ENCODE results near the gene SLC35B1.

SLC35B1 gene

DNA sequence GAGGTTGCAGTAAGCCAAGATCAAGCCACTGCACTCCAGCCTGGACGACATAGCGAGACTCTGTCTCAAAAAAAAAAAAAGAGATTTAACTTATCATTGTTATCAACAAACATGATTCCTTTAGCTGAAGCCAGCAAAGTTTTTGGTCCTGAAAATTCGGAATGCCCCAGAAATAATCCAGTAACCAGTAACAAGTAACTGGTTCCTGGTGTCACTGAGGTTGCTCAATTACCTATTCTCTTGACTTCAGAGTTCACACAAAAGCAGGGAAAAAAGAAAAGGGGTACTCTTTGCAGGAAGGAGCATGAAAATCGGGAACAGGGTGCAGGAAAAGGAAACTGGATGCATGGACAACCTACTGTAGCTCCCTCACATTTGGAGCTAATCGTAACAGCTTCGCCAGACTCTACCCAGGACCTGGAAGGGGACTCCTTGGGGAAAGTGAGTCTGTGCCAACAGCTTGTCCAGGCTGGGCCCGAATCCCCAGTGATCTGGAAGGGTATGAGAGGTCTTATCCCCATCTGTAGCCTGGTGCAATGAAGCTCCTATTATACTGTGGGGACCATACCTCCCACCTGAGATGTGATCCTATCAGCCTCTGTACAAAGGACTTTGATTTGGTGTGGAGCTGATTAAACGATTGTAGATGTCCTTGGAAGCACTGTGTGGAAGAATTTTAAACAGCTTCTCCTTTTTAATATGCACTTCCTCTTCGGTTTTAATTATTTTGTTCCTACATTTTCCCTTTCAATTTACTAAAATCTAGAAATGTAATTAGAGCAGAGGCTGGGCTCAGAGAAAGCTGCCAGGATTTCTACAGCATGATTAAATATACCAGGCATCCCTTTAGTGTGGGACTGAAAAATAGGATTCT is 26.4 kb downstream of the SLC35B1 start:
- DNase-seq (ENCODE audit: low spot score): no peak
- TF ChIP-seq, protein P1, sequence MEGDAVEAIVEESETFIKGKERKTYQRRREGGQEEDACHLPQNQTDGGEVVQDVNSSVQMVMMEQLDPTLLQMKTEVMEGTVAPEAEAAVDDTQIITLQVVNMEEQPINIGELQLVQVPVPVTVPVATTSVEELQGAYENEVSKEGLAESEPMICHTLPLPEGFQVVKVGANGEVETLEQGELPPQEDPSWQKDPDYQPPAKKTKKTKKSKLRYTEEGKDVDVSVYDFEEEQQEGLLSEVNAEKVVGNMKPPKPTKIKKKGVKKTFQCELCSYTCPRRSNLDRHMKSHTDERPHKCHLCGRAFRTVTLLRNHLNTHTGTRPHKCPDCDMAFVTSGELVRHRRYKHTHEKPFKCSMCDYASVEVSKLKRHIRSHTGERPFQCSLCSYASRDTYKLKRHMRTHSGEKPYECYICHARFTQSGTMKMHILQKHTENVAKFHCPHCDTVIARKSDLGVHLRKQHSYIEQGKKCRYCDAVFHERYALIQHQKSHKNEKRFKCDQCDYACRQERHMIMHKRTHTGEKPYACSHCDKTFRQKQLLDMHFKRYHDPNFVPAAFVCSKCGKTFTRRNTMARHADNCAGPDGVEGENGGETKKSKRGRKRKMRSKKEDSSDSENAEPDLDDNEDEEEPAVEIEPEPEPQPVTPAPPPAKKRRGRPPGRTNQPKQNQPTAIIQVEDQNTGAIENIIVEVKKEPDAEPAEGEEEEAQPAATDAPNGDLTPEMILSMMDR (IDR thresholded peaks at IDR 0.05; ENCODE audit: extremely low read depth, insufficient read depth, missing control alignments): no peak
- in situ Hi-C loops (cut with MboI; ENCODE audit: low pct_unique_long_range_greater_than_20kb, low sequenced_read_pairs, unreplicated experiment): no loop called here

DNA sequence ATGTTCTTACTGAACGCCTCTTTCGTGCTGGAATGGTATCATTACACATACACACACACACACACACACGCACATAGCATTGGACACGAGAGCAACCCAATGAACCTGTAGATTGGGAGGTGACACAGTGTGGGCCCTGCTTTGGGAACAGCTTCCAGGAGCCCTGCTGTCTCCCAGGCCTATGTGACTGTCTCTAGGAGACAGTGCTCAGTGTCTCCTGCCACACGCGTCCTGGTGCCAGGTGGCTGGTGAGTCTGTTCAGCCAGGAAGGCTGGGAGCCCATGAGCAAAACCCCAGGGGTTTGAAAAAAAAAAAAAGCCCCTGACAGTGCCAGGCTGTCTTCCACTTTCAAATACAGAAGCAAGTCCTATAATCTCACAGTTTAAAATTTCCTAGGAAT is 27.4 kb downstream of the SLC35B1 start:
- DNase-seq (ENCODE audit: low spot score): no peak
- in situ Hi-C loops (cut with MboI; ENCODE audit: low pct_unique_long_range_greater_than_20kb, low sequenced_read_pairs, unreplicated experiment): no loop called here
- TF ChIP-seq, protein P1 (IDR thresholded peaks at IDR 0.05; ENCODE audit: extremely low read depth, insufficient read depth, missing control alignments): no peak

DNA sequence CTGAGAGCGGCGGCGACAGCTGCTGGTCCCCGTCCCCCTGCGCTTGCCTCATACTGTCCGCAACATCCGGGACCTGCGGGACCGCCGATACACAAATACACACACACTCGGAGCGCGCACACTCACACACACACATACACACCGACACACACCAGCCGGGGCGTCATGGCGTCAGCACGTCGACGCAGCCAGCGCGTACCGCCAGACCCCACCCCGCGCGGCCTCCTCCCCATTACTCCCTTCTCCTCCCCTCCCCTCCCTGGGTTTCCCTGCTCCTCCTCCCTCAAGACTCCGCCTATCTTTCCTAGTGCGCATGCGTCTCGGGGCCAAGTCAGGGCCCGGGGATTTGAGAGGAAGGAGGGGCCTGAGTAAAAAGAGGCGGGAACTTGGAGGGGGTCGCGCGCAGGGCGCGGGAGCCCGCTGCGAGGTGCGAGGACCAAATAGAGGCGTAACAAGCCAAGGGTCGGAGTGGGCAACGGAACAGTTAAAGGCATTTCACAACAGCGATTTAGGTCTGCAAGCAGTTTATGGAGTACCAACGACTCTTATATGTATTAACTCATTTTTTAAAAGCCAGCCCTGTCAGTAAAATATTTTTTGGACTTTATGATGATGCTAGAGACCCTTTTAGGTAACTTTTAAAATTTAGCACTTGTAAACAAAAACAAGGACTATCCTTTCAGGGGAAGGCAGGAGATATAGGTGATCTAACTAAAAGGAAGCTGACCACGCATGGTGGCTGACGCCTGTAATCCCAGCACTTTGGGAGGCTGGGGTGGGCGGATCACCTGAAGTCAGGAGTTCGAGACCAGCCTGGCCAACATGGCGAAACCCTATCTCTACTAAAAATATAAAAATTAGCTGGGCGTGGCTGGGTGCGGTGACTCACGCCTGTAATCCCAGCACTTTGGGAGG is 29.6 kb downstream of the SLC35B1 start, which contains the start of gene SPOP:
Gene SPOP, minus strand, starts transcription at position 165 of the 915 bp plus-strand sequence. CDS start 55,287 bp downstream, outside the sequence.
- in situ Hi-C loops (cut with MboI; ENCODE audit: low pct_unique_long_range_greater_than_20kb, low sequenced_read_pairs, unreplicated experiment): no loop called here
- TF ChIP-seq, protein P1 (IDR thresholded peaks at IDR 0.05; ENCODE audit: extremely low read depth, insufficient read depth, missing control alignments): no peak
- DNase-seq (ENCODE audit: low spot score): peak; percentile 95

DNA sequence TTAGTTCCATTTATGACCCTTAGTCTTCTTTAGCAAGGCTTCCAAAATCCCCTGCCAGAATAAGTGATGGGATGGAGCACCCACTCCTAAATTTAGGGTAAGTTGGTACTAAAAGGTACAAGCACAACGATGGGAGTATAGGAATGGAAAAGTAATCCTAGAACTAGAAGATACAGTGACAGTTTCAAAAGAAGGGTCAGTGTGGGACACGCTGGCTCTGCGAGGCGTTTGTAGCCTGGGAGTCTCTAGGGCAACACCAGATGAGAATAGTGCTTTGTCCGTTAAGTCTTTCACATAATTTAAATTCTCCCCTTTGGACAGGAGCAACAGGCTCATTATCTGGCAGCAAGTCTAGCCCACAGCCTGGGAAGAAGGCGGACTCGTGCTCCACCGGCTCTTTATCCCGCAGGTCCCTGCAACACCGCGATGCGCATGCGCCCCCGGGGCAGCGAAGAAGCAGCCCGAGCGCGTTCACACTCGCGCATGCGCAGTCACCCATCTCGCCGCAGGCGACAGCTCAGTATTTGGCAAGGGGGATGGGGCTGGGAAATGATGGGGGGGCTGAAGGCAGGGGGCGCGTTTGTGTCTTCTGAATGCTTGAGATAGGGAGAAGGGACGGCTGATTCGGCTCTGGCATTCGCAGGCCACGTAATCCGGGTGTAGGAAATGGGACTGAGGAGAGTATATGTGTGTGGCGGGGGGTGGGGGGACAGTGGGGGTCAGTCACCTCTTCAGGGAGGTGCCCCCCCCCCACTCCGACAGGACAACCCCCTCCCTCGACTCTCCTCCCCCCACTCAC is 30.4 kb downstream of the SLC35B1 start:
- in situ Hi-C loops (cut with MboI; ENCODE audit: low pct_unique_long_range_greater_than_20kb, low sequenced_read_pairs, unreplicated experiment): no loop called here
- TF ChIP-seq, protein P1 (IDR thresholded peaks at IDR 0.05; ENCODE audit: extremely low read depth, insufficient read depth, missing control alignments): no peak
- DNase-seq (ENCODE audit: low spot score): peak; percentile 94

DNA sequence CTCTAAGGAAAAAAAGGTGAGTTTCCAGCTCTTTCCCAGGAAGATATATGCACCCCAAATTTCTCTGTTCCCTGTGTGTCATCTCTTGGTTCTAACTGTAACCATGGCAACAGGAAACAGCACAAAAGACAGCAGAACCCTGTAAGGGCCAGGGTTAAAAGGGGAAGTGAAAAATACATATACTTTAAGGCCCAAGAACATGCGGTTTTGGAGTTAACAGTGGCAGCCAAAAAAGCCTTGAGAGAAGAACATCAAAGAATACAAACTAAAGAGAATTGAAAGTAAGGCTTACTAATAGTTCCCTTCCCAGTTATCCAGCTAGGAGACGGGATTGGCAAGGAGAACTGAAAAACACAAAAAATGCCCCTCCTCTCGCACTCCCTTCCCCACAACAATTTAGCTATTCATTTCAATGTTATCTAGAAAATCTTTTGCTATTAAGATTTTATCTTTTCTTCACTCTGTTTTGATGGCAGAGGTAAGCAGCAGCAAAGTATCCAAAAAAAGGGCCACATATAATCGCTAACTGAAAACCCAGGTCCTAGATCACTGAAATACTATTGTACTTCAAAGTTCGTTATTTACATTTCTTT is 31.4 kb downstream of the SLC35B1 start:
- TF ChIP-seq, protein P1 (IDR thresholded peaks at IDR 0.05; ENCODE audit: extremely low read depth, insufficient read depth, missing control alignments): no peak
- in situ Hi-C loops (cut with MboI; ENCODE audit: low pct_unique_long_range_greater_than_20kb, low sequenced_read_pairs, unreplicated experiment): no loop called here
- peak; percentile 84 for DNase-seq (ENCODE audit: low spot score)

Measured in GM13977 (cell line).